ENCODE results near the gene CLIC3. TPM values are rescaled to one million over a fixed set of nuclear protein-coding genes. Genes with fewer than 3 reads are reported as not detected.
A peak's percentile ranks its signal among the peaks of the same experiment; 100 is the strongest.

CLIC3 gene
- total RNA-seq, 4 donors from 2014 or later = 2.5 to 3.8 TPM; not detected in 2

GRCh38 chr9:136978865-136979544 is 17.4 kb downstream of the CLIC3 start:
- H3K36me3 ChIP-seq = no peaks in the 10 kb centered on the region
- H3K27me3 ChIP-seq = peaks cover 15% of the 10 kb centered on the region
- DNase-seq = no peak
- TF ChIP-seq POLR2A (IDR thresholded peaks at IDR 0.05) (no peak), EP300 (IDR thresholded peaks at IDR 0.05; ENCODE audit: low read depth) (no peak), POLR2AphosphoS5 (IDR thresholded peaks at IDR 0.05) (no peak), CTCF (IDR thresholded peaks at IDR 0.05) (no peak)
- 62% methylated on average over 37 of the region's 41 CpGs; no CpG with 5 or more reads in 1 of the 2 donors for WGBS, 2 donors (ENCODE audit: low coverage in 1 of 2)
- in situ Hi-C loops (cut with MboI; ENCODE audit: low pct_ligation_motif_present in 1 of 4, low pct_unique_long_range_greater_than_20kb in 1 of 4, low sequenced_read_pairs in 3 of 4) (no loop called here), intact Hi-C loops (cut with DNase I; ENCODE audit: low total_unique reads) (no loop called here)
- peaks cover 0 to 19% (median 8%) of the 10 kb centered on the region in 4 donors for H3K4me1 ChIP-seq
- no peak overlapping the region for H3K4me3 ChIP-seq
- H3K9me3 ChIP-seq = no peaks in the 10 kb centered on the region
- no peak overlapping the region for H3K27ac ChIP-seq

- Histone ChIP-seq H3K4me3 (peak overlapping the region; percentile 19 to 55 (median 30)), H3K27ac (peak overlapping the region; percentile 14 to 35 (median 30)), H3K9me3 (no peaks in the 10 kb centered on the region), H3K36me3 (no peaks in the 10 kb centered on the region), H3K4me1 (peaks cover 0 to 19% (median 8%) of the 10 kb centered on the region in 4 donors), H3K27me3 (peaks cover 8% of the 10 kb centered on the region)
- in situ Hi-C loops (cut with MboI; ENCODE audit: low pct_ligation_motif_present in 1 of 4, low pct_unique_long_range_greater_than_20kb in 1 of 4, low sequenced_read_pairs in 3 of 4) = no loop called here
- WGBS, 2 donors (ENCODE audit: low coverage in 1 of 2) = 11% methylated on average over 44 of the region's 78 CpGs; no CpG with 5 or more reads in 1 of the 2 donors
- intact Hi-C loops (cut with DNase I; ENCODE audit: low total_unique reads) = no loop called here
- TF ChIP-seq EP300 (IDR thresholded peaks at IDR 0.05; ENCODE audit: low read depth) = no peak
- TF ChIP-seq CTCF (IDR thresholded peaks at IDR 0.05) = no peak
- no peak for TF ChIP-seq POLR2AphosphoS5 (IDR thresholded peaks at IDR 0.05)
- TF ChIP-seq POLR2A (IDR thresholded peaks at IDR 0.05) = no peak
- DNase-seq = peak; percentile 65
Observed at GRCh38 chr9:136978073-136978864, 18.1 kb downstream of the CLIC3 start.

GRCh38 chr9:136977649-136978072 is 18.7 kb downstream of the CLIC3 start:
- H3K36me3 ChIP-seq = no peaks in the 10 kb centered on the region
- peaks cover 6% of the 10 kb centered on the region for H3K27me3 ChIP-seq
- DNase-seq = no peak
- in situ Hi-C loops (cut with MboI; ENCODE audit: low pct_ligation_motif_present in 1 of 4, low pct_unique_long_range_greater_than_20kb in 1 of 4, low sequenced_read_pairs in 3 of 4) (no loop called here), intact Hi-C loops (cut with DNase I; ENCODE audit: low total_unique reads) (no loop called here)
- no peaks in the 10 kb centered on the region for H3K9me3 ChIP-seq
- TF ChIP-seq POLR2AphosphoS5 (IDR thresholded peaks at IDR 0.05) (no peak), POLR2A (IDR thresholded peaks at IDR 0.05) (no peak), EP300 (IDR thresholded peaks at IDR 0.05; ENCODE audit: low read depth) (no peak), CTCF (IDR thresholded peaks at IDR 0.05) (no peak)
- H3K27ac ChIP-seq = peak overlapping the region; percentile 14 to 35 (median 30)
- peaks cover 0 to 19% (median 8%) of the 10 kb centered on the region in 4 donors for H3K4me1 ChIP-seq
- WGBS, 2 donors (ENCODE audit: low coverage in 1 of 2) = 21% methylated on average over 18 of the region's 33 CpGs; no CpG with 5 or more reads in 1 of the 2 donors
- H3K4me3 ChIP-seq = peak overlapping the region; percentile 19 to 55 (median 30)

- H3K4me3 ChIP-seq = peak within 1 kb of the TSS; percentile 19 to 55 (median 30)
Observed at GRCh38 chr9:136977223-136977622, 19.1 kb downstream of the CLIC3 start, which contains the start of gene PTGDS. PTGDS (plus strand) TSS chr9:136977504; CDS start chr9:136977579, 75 bp downstream.

More at GRCh38 chr9:136977223-136977622, 19.1 kb downstream of the CLIC3 start, which contains the start of gene PTGDS:
- in situ Hi-C loops (cut with MboI; ENCODE audit: low pct_ligation_motif_present in 1 of 4, low pct_unique_long_range_greater_than_20kb in 1 of 4, low sequenced_read_pairs in 3 of 4) (no loop called here), intact Hi-C loops (cut with DNase I; ENCODE audit: low total_unique reads) (no loop called here)
- no peaks in the 10 kb centered on the region for H3K9me3 ChIP-seq
- 77% methylated on average over 10 of the region's 10 CpGs; no CpG with 5 or more reads in 1 of the 2 donors for WGBS, 2 donors (ENCODE audit: low coverage in 1 of 2)
- no peaks in the 10 kb centered on the region for H3K36me3 ChIP-seq
- no peak for DNase-seq
- peaks cover 5% of the 10 kb centered on the region for H3K27me3 ChIP-seq
- TF ChIP-seq CTCF (IDR thresholded peaks at IDR 0.05) = no peak
- TF ChIP-seq POLR2A (IDR thresholded peaks at IDR 0.05) = no peak
- no peak for TF ChIP-seq EP300 (IDR thresholded peaks at IDR 0.05; ENCODE audit: low read depth)
- no peak for TF ChIP-seq POLR2AphosphoS5 (IDR thresholded peaks at IDR 0.05)
- H3K4me1 ChIP-seq = peaks cover 0 to 19% (median 8%) of the 10 kb centered on the region in 4 donors
- peak within 1 kb of the TSS; percentile 14 to 35 (median 30) for H3K27ac ChIP-seq
